IPS DF 4.7 (cell line): Measurements from ENCODE around the gene SCTR.
A peak's percentile ranks its signal among the peaks of the same experiment; 100 is the strongest.

ENCODE experiments used
- DNase-seq: peaks from one replicate; pipeline ENCODE4 v3.0.0-alpha.2; 2013; ENCODE audit warnings: low spot score; ENCODE audit errors: extremely low read depth

SCTR gene

DNA sequence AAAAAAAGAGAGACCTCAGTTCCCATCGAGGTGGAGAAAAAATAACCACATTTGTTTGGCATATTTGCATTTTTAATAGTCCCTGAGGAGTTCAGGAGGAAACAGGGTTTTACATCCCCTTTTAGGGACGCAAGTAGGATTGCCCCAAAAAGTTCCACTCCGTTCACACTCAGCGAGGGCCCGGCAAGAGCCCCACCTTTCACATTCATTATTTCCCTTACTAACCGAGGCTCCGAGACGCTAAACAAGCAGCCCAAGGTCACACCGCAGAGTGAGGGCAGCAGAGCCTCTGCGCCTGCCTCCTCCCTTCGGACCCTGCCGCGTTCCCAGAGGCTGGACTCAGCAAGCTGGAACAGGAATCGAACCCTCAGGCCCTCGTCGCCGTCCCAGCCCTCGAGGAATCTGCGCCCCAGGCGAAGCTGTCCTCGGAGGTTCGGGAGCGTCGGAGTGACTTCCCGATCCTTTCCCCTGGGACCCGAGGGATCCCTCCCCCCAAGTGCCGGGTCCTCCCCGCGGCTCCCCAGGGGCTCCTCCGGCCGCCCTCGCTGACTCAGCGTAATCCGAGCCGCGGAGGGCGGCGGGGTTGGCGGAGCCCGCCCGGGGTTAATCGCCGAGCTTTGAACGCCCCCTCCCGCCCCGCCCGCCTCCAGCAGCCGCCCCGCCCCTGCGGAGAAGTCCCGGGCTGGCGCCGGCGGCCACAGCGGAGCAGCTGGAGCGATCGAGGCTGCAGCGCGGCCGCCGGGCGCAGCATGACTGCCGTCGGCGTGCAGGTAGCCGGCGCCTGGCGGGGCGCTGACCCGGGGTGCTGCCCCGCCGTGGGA is 92.9 kb downstream of the SCTR start, which contains the start of gene TMEM37:
TMEM37 (plus strand) TSS at position 700 of the 821 bp plus-strand sequence; CDS start at position 750, 50 bp downstream.
- DNase-seq, result peak; percentile 46

DNA sequence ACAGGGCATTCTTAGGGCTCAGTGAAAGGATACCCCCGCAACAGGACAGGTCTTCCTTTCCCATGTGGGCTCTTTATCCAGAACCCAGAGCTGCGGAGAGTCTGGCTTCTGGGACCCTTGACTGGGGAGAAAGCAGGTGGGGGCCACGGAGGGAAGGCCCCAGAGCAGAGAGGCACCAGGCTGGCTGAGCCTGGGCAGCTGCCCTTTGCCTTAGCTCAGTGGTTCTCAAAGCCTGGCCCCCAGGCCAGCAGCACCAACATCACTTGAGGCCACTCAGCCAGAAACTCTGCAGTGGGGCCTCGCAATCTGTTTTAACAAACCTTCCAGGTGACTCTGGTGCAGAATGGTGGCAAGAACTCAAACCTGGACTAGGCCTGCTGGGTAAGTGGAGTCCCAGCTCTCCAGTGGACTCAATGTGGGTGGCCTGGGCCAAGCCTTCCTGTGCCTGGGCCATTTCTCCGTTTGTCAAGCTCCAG is 94.2 kb downstream of the SCTR start:
- no peak for DNase-seq

DNA sequence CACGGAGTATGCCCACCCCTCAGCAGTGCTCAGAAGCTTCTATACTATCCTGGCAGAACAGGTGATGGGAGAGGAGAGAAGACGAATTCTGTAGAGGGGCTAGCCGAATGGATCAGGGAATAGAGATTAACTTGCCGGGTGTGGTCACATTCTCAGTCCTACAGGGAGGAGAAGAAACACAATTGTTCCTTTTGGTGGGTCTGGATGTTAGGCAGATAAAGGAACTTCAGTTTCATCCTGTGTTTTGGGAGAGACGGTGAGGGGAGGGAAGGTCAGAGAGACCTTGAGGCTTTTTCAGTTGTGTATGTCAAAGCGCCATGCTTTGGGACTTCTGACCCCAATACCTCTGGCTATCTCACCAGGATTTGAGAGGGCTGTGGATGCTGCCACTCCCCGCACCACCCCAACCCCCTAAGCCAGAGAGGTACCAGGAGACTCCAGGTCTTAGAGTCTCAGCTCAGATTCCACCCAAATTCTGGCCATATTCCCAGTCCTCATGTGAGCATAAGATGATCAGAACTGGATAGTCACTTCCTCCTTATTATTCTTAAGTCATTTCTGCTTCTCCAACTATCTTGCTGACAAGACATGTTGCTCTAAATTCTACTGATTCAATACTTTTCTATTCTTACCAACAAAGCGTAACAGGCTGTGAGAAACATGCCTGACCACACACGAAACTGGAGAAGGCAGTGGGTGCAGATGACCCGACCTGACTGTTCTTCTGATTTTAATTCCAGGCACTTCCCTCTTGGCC is 94.9 kb downstream of the SCTR start:
- no peak for DNase-seq

DNA sequence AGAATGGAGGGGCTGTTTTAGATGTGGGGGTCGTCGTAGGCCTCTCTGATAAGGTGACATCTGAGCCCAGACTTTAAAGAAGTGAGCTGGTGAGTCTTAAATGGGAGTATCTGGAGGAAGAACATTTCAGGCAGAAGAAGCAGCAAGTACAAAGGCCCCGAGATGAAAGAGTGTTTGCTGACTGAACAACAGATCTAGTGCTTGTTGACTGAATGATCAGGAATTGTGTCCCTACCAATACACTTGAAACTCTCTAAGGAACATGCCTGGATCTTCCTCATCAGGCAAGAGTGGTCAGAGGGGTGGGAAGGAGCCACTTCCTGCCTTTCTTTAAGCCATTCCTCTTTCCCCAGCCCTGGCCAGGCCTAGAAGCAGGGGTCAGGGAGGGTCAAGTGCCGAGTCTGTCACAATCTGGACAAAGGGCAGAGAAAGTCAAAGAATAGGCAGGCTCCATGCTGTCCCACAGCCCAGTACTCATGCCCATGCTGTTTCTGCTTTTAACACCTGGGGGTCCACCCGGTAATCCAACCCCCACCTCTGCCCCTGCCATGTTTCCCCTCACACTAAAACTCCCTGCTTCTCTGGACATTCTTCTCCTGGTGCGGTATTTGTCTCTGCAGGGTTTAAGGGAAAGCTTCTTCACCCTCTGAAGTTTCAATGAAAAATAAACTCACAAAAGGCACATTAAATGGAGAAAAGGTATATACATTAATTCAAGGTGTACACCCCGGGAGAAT is 95.6 kb downstream of the SCTR start:
- DNase-seq, result no peak

DNA sequence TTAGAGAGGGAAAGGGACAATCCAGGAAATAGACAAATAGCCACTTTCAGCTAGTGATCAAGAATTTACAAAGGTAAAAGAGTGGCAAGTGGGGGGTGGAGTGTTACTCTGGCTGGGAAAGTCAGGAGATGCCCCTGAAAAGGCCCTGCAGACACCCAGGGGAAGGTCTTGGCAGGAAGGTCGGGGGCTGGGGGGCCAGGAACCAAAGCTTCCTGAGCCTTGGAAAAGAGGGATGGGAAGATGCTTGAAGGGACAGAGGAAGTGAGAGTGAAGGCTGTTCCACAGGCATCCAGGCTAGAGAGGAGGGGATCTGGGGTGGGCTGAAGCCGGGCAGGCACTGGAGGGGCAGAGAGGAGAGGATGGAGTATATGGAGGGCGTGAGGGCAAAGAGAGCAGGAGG is 96.5 kb downstream of the SCTR start:
- no peak for DNase-seq

DNA sequence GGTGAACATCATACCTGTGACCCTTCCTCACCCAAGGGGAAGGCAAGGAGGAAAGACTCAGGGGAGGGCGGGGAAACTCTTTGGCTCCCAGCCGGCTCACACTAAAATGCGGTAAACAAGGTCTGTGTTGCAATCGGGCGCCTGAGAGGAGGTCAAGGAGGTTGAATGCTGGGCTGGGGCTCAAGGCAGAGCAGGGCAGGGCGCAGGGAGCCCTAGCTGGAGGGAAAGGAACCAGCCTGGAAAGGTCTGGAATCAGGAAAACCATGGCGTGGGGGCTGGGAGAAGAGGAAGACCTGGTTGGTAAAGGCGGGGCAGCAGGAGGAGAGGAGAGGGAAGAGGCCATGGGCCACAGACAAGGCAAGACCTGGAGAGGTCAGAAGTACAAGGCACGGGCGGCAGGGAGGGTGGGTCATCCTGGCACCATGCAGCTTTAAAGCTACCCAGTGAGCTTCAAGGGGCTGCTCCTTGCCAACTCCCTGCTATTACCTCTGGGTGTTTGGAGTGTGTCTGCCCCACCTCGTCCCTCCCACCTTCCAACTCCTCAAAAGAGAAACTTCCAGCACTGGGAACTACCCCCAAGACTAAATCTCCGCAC is 97.4 kb downstream of the SCTR start:
- DNase-seq, result no peak

DNA sequence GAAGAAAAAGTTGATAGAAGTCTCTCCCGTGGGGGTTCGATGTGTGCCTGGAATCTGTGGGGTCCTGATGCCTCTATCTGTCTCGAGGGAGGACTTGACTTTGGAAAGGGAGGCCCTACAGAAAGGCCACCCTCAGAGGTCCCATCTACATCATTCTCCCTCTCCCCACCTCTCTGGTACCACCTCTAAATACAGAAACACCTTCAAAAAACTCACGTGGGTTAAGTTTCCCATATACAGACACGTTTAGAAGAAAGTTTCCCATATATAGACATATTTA is 97.9 kb downstream of the SCTR start:
- no peak for DNase-seq

DNA sequence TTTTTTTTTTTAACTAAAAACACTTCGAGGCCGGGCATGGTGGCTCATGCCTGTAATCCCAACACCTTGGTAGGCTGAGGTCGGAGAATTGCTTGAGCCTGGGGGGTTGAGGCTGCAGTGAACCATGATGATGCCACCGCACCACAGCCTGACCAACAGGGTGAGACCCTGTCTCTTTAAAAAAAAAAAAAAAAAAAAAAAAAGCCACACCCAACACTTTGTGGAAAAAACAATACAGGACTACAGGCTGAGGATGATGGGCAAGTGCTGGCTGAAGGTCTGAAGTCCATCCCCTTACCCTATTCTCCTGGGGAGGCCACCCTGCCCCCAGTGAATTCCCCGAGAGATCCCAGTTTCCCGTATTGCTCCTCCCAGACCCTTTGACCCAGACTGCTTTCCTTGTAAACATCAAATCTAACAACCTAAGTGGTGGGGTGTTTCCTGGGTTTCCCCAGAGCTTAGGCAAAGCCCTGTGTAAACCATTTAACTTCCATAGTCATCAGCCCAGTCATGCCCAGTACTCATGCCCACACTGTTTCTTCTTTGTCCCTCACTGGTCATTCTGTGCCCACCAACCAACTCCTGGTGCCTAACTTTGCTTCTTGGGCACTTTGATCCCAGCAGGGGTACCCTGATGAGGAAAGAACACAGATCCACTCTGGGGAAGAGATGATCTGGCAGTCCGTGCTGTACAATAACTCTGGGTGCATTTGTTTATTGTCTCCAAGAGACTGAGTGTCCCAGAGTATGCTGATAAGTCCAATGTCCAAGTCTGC is 98.5 kb downstream of the SCTR start:
- no peak for DNase-seq

DNA sequence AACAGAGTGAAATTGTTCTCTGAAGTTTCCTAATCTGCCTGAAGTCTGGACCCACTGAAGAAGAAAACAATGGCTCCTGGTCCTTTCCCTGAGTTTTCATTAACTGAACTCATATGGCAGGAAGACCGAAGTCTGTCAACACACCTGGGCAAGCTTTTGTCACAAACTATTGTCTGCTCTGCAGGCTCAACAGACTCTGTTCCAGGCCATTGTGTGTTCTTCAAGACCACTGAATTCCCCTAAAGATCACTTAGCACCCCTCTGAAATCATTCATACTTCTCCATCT is 99.2 kb downstream of the SCTR start:
- no peak for DNase-seq

DNA sequence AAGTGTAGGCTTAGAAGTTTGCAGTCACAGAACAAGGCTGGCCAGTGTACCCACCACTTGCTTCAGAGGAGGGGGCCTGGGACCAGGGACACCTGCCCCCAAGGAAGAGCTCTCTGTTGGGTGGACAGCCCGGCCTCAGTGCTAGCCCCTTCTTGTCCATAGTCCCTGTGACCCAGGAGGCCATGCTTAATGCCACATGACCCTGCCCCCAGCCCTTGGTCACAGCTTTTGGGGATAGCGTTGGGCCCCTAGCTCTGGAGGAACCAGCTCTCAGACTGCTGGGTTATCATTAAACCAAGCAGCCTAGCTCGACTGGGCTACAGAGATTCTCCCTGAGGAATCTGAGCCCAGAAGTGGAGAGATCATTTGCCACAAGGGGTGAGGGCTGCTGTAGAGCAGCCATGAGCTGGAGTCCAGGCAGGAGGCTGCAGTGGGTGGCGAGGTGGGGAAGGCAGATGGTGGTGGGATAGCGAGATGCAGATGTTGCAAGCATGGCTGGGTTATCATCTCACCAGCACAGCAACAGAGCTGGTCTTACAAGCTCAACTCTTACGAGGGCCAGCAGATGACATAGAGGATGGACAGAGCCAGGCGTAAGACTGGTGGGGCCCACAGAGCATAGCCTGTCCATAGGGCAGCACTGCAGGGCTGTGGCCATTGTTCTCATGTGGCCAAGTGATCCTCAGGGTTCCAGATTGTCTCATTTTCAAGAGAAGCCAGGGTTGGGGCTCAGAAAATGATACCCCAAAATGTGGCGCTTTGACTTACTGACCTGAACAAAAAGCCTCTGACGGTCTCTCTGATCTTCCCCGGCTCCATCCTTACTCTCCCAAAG is 99.8 kb downstream of the SCTR start:
- DNase-seq, result no peak

DNA sequence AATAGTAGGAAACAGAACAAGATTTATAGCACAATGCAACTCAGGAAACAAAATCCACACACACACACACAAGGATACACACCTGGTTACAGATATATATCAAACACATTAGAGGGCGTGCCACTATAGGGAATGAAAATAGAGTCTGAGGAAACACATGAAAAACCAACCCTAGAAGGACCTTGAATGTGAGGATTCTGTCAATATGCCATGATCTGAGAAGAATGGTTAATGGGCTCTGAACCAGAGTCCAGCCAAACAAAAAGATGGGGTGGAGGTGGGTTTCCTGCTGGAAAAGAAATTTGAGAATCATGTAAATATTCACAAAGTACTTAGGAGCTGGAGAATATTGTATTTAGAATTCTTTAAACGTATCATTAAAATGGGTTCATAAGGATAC is 100.5 kb downstream of the SCTR start:
- no peak for DNase-seq

DNA sequence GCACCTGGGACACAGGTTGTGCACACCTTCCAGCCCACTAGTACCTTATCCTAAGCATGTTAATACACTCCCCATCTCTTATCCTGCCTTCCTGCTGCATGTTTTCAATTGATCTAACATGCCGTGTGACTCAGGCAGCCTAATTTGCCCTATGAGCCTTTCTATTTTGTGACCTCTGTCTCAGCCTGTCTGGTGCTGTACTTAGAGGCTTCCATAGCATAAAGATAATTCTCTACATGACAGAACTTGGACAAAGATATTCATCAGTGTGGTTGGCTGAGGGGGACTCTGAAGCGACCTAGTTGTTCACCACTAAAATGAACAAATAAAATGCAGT is 101.2 kb downstream of the SCTR start:
- DNase-seq, result no peak

DNA sequence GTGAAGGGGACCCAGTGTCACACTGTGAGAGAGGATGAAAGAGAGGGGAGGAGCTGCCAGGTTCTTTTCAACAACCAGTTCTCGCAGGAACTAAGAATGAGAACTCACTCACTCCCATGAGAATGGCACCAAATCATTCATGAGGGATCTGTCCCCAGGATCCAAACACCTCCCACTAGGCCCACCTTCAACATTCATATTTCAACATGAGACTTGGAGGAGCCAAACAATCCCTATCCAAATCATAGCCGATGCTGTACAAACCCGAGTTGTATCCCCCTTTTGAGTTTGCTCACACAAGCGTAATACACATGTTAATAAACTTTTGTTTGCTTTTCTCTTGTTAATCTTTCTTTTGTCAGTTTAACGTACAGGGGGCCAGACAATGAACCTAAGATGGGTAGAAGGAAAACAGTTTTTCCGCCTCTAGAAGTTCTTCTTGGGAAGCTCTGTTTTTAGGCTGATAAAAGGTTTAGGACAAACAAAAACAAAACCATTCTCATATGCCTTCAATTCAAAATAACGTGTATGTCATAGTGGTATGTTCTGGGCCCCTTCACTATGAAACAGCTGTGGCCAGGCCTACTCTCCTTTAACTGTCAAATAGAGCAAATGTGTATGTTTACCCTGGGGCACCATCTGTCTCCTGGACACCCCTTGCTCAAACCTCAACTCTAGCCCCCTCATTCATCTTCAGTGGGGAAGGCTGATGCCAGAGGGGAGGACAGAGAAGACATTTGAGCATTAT is 101.7 kb downstream of the SCTR start:
- DNase-seq, result no peak

DNA sequence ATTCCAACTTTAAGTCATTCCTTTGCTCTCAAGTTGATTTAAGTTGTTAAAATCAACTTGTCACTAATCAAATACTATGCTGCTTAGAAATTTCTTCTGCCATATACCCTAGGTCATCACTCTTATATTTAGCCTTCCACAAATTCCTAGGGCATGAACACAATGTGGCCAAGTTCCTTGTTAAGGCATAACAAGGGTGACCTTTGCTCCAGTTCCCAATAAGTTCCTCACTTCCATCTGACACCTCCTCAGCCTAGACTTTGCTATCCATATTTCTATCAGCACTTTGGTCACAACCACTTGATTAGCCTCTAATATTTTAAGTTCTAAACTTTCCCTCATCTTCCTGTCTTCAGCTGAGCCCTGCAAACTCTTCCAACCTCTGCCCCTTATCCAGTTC is 102.5 kb downstream of the SCTR start:
- DNase-seq, result no peak

DNA sequence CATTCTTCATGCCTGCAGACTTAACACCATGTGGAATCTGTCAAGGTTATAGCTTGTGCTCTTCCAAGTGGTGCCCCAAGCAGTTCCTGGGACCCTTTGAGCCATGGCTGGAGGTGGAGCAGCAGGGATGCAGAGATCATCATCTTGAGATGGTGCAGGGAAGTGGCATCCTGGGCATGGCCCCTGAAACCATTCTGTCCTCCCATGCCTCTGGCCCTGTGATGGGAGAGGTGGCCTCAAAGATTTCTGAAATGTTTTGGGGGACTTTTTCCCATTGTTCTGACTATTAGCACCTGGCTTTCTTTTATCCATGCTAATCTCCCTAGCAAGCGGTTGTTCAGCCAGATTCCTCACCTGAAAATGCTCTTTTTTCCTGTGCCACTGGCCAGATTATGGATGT is 103.0 kb downstream of the SCTR start:
- DNase-seq, result no peak

DNA sequence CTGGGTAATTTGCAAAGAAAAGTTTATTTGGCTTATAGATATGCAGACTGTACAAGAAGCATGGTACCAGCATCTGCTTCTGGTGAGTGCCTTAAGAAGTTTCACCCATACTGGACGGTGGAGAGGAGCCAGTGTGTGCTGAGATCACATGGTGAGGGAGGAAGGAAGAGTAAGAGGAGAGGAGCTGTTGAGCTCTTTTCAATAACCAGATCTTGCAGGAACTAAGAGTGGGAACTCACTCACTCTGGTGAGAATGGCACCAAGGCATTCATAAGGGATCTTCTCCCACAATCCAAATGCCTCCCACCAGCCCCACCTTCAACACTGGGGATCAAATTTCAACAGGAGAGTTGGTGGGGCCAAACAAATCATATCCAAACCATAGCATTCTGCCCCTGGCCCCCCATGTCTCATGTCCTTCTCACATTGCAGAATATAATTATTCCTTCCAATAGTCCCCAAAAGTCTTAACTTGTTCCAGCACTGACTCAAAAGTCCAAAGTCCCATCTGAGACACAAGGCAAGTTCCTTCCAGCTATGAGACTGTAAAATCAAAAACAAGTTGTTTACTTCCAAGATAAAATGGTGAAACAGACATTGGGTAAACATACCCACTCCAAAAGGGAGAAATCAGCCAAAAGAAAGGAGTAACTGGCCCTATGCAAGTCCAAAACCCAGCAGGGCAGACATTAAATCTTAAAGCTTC is 104.3 kb downstream of the SCTR start:
- DNase-seq, result no peak

DNA sequence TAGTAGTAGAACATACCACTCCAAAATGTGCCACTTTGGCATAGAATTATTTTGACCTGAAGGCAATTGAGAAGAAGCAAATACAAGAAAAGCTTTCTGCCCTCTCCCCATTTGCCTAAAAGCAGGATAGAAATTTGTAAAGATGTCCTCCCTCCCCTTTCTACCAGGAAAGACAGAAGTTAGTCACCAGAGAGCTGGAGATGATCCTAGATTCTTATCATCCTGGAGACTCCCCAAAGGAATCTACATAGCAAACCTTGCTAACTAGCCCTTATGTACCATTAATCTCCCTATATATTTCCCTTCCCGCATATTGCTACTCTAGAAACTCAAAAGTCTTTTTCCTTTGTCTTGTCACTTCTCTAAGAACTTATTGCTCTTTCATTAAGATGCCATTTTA is 105.2 kb downstream of the SCTR start:
- no peak for DNase-seq

DNA sequence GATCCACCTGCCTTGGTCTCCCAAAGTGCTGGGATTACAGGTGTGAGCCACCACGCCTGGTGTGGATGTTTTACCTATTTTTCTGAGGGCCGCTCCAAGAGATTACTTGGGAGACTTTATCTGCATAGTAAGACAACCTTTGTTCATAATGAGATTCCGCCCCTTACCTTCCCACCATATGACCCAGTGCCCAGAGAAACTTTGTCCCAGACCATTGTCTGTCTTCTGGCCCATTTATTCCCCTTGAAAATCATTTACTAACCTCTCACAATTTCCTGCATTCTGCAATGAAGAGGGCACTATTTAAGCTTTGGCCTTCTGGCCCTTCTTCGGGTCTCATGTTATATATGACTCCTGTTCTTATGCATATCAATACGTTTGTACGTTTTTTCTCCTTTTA is 106.4 kb downstream of the SCTR start:
- DNase-seq, result no peak

DNA sequence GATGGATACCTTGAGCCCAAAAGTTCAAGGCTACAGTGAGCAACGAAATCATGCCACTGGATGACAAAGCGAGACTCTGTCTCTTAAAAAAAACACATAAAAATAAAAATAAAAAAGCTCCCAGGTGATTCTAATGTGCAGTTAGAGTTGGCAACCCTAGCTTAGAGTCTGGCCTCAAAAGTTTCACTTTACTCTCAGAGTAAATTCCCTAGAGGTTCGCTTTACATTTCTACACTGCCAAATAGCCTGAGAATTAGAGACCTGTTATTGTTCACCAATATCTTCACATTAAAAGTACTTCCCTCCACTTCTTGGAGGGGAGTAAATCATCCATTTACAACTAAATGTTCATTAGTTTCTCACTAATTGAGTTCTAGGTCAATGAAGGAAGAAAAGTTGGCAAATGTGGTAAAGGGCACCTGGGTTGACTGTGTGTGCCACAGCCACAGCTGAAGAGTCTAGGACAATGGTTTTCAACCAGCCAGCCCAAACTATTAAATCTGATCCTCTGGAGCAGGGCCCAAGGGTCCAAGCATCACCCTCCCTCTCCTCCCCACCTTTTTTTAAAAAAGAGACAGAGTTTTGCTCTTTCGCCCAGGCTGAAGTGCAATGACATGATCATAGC is 107.9 kb downstream of the SCTR start:
- no peak for DNase-seq
